K562 (cell line): ENCODE data around the gene CAPS. TPM values are rescaled to one million over a fixed set of nuclear protein-coding genes. Genes with fewer than 3 reads are reported as not detected.

Experiments used
- ATAC-seq: fragments of 200-7000 bp; cut with Tn5 transposase; 3 replicates; pipeline ENCODE4 v1.9.1; 2020; ENCODE audit warnings: moderate library complexity
- BruUV-seq: library from RNA; stranded (reverse); fragments of 400-500 nt; replicated peaks from 2 replicates; lab custom pipeline; 2021; lab: Mats Ljungman, UMichigan
- CTCF ChIA-PET: fragments of 300-600 bp; formaldehyde crosslinking; extraction: SDS; loops from one replicate; lab custom pipeline; 2021; ENCODE audit warnings: low intra/inter-chr PET ratio; lab: Yijun Ruan, JAX
- POLR2A ChIA-PET: fragments of 300-600, 350-650 bp; sonication (Branson Sonifier 250); formaldehyde crosslinking; extraction: SDS; loops from one replicate; lab custom pipeline; 2021; ENCODE audit warnings: antibody characterized with exemption, inconsistent platforms; lab: Yijun Ruan, JAX
- DNase-seq, 4 experiments: peaks; one replicate each; pipeline versions ENCODE4 v3.0.0 to v3.0.0-alpha.2; 2011 to 2018; ENCODE audit warnings: low spot score in 3 of 4, mixed read lengths in 3 of 4; ENCODE audit errors: extremely low read depth in 1 of 4
- FAIRE-seq: peaks from 2 replicates; lab custom pipeline; 2011; peaks lifted over from hg19 to GRCh38; lab: Jason Lieb, UNC
- H2AFZ ChIP-seq: 2 replicates; pipeline ENCODE4 v1.6.0; 2011; ENCODE audit warnings: low read depth, low read length, control low read depth, inconsistent platforms
- H3K27ac ChIP-seq: fragments of 200-600 bp; 3 replicates; pipeline ENCODE4 v1.8.0; 2011; ENCODE audit warnings: low read depth, mild to moderate bottlenecking, control low read depth, inconsistent platforms, low read length, moderate library complexity, mixed read lengths; ENCODE audit errors: extremely low read depth
- H3K27me3 ChIP-seq, 2 experiments: fragments of 300-600 bp in 1 of 2; 2 replicates in 1 of 2; 3 replicates in 1 of 2; pipeline versions ENCODE4 v1.6.0 to v1.8.0; 2011; ENCODE audit warnings: inconsistent platforms in 2 of 2, low read length in 2 of 2, mild to moderate bottlenecking in 1 of 2, mixed read lengths in 1 of 2, moderate library complexity in 1 of 2; ENCODE audit not compliant: control insufficient read depth in 2 of 2, insufficient read depth in 2 of 2
- H3K36me3 ChIP-seq: fragments of 300-600 bp; 3 replicates; pipeline ENCODE4 v1.8.0; 2011; ENCODE audit warnings: mild to moderate bottlenecking, low read length, inconsistent platforms; ENCODE audit not compliant: control insufficient read depth, insufficient read depth
- H3K4me1 ChIP-seq, 2 experiments: fragments of 200-600 bp in 1 of 2; replicated peaks in 1 of 2; 2 replicates in 1 of 2; 3 replicates in 1 of 2; pipeline versions ENCODE4 v1.5.1 to v1.8.0; 2011; ENCODE audit warnings: inconsistent platforms in 2 of 2, low read length in 2 of 2, mild to moderate bottlenecking in 1 of 2, mixed read lengths in 1 of 2, moderate library complexity in 1 of 2; ENCODE audit not compliant: control insufficient read depth in 2 of 2, insufficient read depth in 2 of 2
- H3K4me2 ChIP-seq: 2 replicates; pipeline ENCODE4 v1.6.1; 2011; ENCODE audit warnings: low read length, control low read depth, inconsistent platforms, mixed read lengths; ENCODE audit not compliant: insufficient read depth
- H3K4me3 ChIP-seq: fragments of 200-600 bp; sonication (generic), shearing (Covaris generic); 2 replicates; pipeline ENCODE4 v1.5.1; 2016; ENCODE audit warnings: control low read depth, inconsistent platforms
- H3K79me2 ChIP-seq: fragments of 200-600 bp; 3 replicates; pipeline ENCODE4 v1.8.0; 2011; ENCODE audit warnings: low read length, inconsistent platforms; ENCODE audit not compliant: control insufficient read depth, insufficient read depth
- H3K9ac ChIP-seq, 2 experiments: 2 replicates each; pipeline versions ENCODE4 v1.6.0 to v1.6.1; 2011; ENCODE audit warnings: low read depth in 2 of 2, low read length in 2 of 2, control low read depth in 1 of 2, inconsistent platforms in 1 of 2, mild to moderate bottlenecking in 1 of 2, mixed read lengths in 1 of 2; ENCODE audit not compliant: insufficient read depth in 1 of 2
- H3K9me1 ChIP-seq: one replicate; pipeline ENCODE4 v1.6.0; 2011; ENCODE audit warnings: inconsistent platforms, mild to moderate bottlenecking, low read length, moderate library complexity; ENCODE audit not compliant: control insufficient read depth, insufficient read depth
- H3K9me3 ChIP-seq: replicated peaks from 2 replicates; pipeline ENCODE4 v1.5.1; 2011; ENCODE audit warnings: low read depth, low read length, inconsistent platforms; ENCODE audit not compliant: control insufficient read depth, insufficient read depth
- H4K20me1 ChIP-seq: replicated peaks from 2 replicates; pipeline ENCODE4 v1.6.1; 2011; ENCODE audit warnings: low read length, inconsistent platforms, mixed read lengths; ENCODE audit not compliant: control insufficient read depth, insufficient read depth
- ARID1B ChIP-seq: fragments of 450-650 bp; IDR thresholded peaks from 2 replicates; pipeline ENCODE4 v1.6.1; 2016; ENCODE audit warnings: antibody characterized with exemption, mild to moderate bottlenecking, inconsistent platforms
- CBX8 ChIP-seq: fragments of 200-600 bp; sonication (generic); IDR thresholded peaks from 2 replicates; pipeline ENCODE4 v1.6.1; 2012; ENCODE audit warnings: borderline replicate concordance, mixed run types, low read depth, mild to moderate bottlenecking, moderate library complexity, mixed read lengths, low read length, control low read depth, inconsistent platforms; ENCODE audit not compliant: poor library complexity, severe bottlenecking; ENCODE audit errors: extremely low read depth
- CXXC5 ChIP-seq: fragments of 250-450 bp; sonication (Bioruptor Pico); IDR thresholded peaks from 2 replicates; pipeline ENCODE4 v1.8.0; 2022; ENCODE audit warnings: inconsistent platforms, mild to moderate bottlenecking, moderate library complexity
- DACH1 ChIP-seq: fragments of 450-650 bp; IDR thresholded peaks from 2 replicates; pipeline ENCODE4 v1.6.1; 2018; ENCODE audit not compliant: partially characterized antibody
- DDX20 ChIP-seq: fragments of 450-650 bp; IDR thresholded peaks from 2 replicates; pipeline ENCODE4 v1.6.1; 2016; ENCODE audit warnings: missing genetic modification characterization, low read depth, mild to moderate bottlenecking, missing compliant biosample characterization, moderate library complexity
- MXI1 ChIP-seq: IDR thresholded peaks from 2 replicates; pipeline ENCODE4 v1.6.1; 2011; ENCODE audit warnings: low read depth, mild to moderate bottlenecking, improper control_type of control experiment, low read length
- RBM34 ChIP-seq: fragments of 200-400 bp; formaldehyde crosslinking; IDR thresholded peaks from 2 replicates; pipeline ENCODE4 v1.6.1; 2018; ENCODE audit warnings: low read length, borderline replicate concordance; ENCODE audit not compliant: insufficient read depth
- SMC3 ChIP-seq: conservative IDR thresholded peaks from 2 replicates; pipeline ENCODE4 v1.6.1; 2011; ENCODE audit warnings: low read depth, low read length, improper control_type of control experiment; ENCODE audit not compliant: insufficient read depth
- STAT5A ChIP-seq: IDR thresholded peaks from 2 replicates; pipeline ENCODE4 v1.6.1; 2012; ENCODE audit warnings: low read length, inconsistent platforms, borderline replicate concordance
- TCF7L2 ChIP-seq: fragments of 150-350 bp; IDR thresholded peaks from 2 replicates; pipeline ENCODE4 v1.6.1; 2016; ENCODE audit warnings: low read depth, mild to moderate bottlenecking, low read length, moderate library complexity
- TRIM28 ChIP-seq: fragments of 450-650 bp; IDR thresholded peaks from 2 replicates; pipeline ENCODE4 v1.6.1; 2017
- ZNF263 ChIP-seq: sonication (generic); formaldehyde crosslinking; IDR thresholded peaks from 2 replicates; pipeline ENCODE4 v1.8.0; 2022; ENCODE audit warnings: mild to moderate bottlenecking, missing genetic modification reagents, borderline replicate concordance
- ZZZ3 ChIP-seq: fragments of 450-650 bp; IDR thresholded peaks from 2 replicates; pipeline ENCODE4 v1.6.1; 2016; ENCODE audit warnings: antibody characterized with exemption, mild to moderate bottlenecking, moderate library complexity
- WGBS: fragments of 100-300 bp; shearing (Covaris generic); methylation state at CpG from one replicate; pipeline ENCODE4 v1.1.6; 2016; ENCODE audit warnings: low coverage, mixed read lengths; ENCODE audit not compliant: insufficient coverage; ENCODE audit errors: missing lambda C conversion rate; 5-methylcytosine and 5-hydroxymethylcytosine counted together
- in situ Hi-C: fragments of 300-500 bp; cut with MboI; formaldehyde crosslinking; loops from 4 replicates; pipeline ENCODE4 v1.15.0; 2018; ENCODE audit warnings: inconsistent platforms, mixed read lengths
- intact Hi-C: fragments of 100-400 bp; cut with micrococcal nuclease; formaldehyde crosslinking; loops from 2 replicates; pipeline ENCODE4 v1.14.2; 2022
- polyA plus RNA-seq, 8 experiments: library from polyadenylated mRNA; depleted of rRNA in 4 of 8; stranded (reverse) in 5 of 8; unstranded in 3 of 8; fragments of >200 nt; fragmentation: Nextera tagmentation in 2 of 8; fragmentation: Illumina TruSeq in 1 of 8; extraction: Ambion mirVana in 2 of 8; extraction: Trizol in 1 of 8; gene quantifications; 2 replicates each; pipeline versions ENCODE4 v1.2.1 to v1.2.3, GENCODE V29; 2011 to 2014; ENCODE audit warnings: inconsistent platforms in 1 of 8, missing spikeins in 1 of 8
- total RNA-seq, 7 experiments: library from RNA; depleted of rRNA in 6 of 7; stranded (reverse); fragments of >200 nt in 6 of 7; fragmentation: Illumina TruSeq in 2 of 7; extraction: Trizol in 2 of 7; gene quantifications; 2 replicates each; pipeline versions ENCODE4 v1.2.1 to v1.2.3, GENCODE V29; 2011 to 2021; ENCODE audit warnings: low replicate concordance in 1 of 7
- TF ChIP-seq, protein P1 (sequence below): sonication (generic); formaldehyde crosslinking; IDR thresholded peaks from 2 replicates; pipeline ENCODE4 v1.8.0; 2023; ENCODE audit warnings: mild to moderate bottlenecking, missing genetic modification reagents
- TF ChIP-seq, protein P2 (sequence below): IDR thresholded peaks from 2 replicates; pipeline ENCODE4 v1.6.1; 2016; ENCODE audit warnings: missing genetic modification characterization, missing compliant biosample characterization

Gene CAPS
- total and polyA plus RNA-seq, 9 of the 15 experiments (the other 6 are each of a cell fraction or from before 2014, with no cell fraction given): 0.15 to 4.0 (median 0.91) TPM

DNA sequence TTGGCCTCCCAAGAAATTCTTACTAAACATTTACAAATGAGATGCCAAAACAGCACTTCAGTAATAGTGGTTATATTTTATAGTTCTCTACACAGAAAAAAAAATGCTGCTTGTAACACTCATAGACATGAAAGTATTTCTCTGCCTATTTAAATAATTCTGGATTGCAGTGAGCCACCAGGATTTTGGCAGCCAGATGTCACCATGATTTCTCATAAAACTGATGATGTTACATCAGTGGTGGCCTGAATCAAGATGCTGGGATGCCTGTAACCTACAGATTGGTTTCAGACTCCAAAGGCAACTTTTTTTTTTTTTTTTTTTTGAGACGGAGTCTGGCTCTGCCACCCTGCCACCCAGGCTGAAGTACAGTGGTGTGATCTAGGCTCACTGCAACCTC is 2.7 kb upstream of the CAPS start:
- Histone ChIP-seq H3K36me3 (peaks cover 21% of the 10 kb centered on the region; the same call in 1 of the 3 replicates), H4K20me1 (no peaks in the 10 kb centered on the region), H2AFZ (no peak overlapping the region), H3K9ac (no peak overlapping the region), H3K9me3 (no peaks in the 10 kb centered on the region), H3K4me3 (no peak overlapping the region), H3K79me2 (no peaks in the 10 kb centered on the region), H3K27me3 (no peaks in the 10 kb centered on the region), H3K9me1 (no peaks in the 10 kb centered on the region), H3K4me1 (peaks cover 0 to 20% of the 10 kb centered on the region in 2 experiments; a peak in 2 of 5 replicates), H3K4me2 (no peak overlapping the region), H3K27ac (no peak overlapping the region)
- no peak for TF ChIP-seq ZZZ3
- TF ChIP-seq CBX8: no peak
- no peak for TF ChIP-seq ARID1B
- TF ChIP-seq RBM34: no peak
- no peak for TF ChIP-seq STAT5A
- no peak for TF ChIP-seq MXI1
- no peak for TF ChIP-seq SMC3
- no peak for TF ChIP-seq DDX20 (tag)
- TF ChIP-seq ZNF263 (CRISPR knock-in tag): no peak
- no peak for TF ChIP-seq DACH1
- no peak for TF ChIP-seq CXXC5 (CRISPR knock-in tag)
- no peak for TF ChIP-seq TCF7L2
- no peak for TF ChIP-seq TRIM28
- TF ChIP-seq, protein P1, sequence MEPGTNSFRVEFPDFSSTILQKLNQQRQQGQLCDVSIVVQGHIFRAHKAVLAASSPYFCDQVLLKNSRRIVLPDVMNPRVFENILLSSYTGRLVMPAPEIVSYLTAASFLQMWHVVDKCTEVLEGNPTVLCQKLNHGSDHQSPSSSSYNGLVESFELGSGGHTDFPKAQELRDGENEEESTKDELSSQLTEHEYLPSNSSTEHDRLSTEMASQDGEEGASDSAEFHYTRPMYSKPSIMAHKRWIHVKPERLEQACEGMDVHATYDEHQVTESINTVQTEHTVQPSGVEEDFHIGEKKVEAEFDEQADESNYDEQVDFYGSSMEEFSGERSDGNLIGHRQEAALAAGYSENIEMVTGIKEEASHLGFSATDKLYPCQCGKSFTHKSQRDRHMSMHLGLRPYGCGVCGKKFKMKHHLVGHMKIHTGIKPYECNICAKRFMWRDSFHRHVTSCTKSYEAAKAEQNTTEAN (CRISPR knock-in tag): no peak
- TF ChIP-seq, protein P2, sequence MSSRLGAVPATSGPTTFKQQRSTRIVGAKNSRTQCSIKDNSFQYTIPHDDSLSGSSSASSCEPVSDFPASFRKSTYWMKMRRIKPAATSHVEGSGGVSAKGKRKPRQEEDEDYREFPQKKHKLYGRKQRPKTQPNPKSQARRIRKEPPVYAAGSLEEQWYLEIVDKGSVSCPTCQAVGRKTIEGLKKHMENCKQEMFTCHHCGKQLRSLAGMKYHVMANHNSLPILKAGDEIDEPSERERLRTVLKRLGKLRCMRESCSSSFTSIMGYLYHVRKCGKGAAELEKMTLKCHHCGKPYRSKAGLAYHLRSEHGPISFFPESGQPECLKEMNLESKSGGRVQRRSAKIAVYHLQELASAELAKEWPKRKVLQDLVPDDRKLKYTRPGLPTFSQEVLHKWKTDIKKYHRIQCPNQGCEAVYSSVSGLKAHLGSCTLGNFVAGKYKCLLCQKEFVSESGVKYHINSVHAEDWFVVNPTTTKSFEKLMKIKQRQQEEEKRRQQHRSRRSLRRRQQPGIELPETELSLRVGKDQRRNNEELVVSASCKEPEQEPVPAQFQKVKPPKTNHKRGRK: no peak
- no peak for FAIRE-seq
- no peak for DNase-seq
- intact Hi-C loops: no loop called here
- no TSS peak for BruUV-seq
- WGBS: 83% methylated on average over 1 of the region's 1 CpG
- CTCF ChIA-PET: interaction anchor here (0.6 kb wide), 1 partner anchor 76 kb away, joined by 4 read pairs; no protein-coding TSS in a partner anchor
- in situ Hi-C loops: no loop called here
- POLR2A ChIA-PET: interaction anchor here (0.6 to 1.6 kb wide), 4 partner anchors 9 to 40 kb away, joined by 4 to 7 read pairs (median 6); no protein-coding TSS in a partner anchor
- ATAC-seq: no peak
